Large intestine (tissue), 3 donors: ENCODE measurements around the gene COA1. TPM values are rescaled to one million over a fixed set of nuclear protein-coding genes. Genes with fewer than 3 reads are reported as not detected.
"Not testable (repeated sequence)": the region's sequence is repeated elsewhere in the genome, so short reads cannot be mapped to it uniquely, and the experiment has no call there.

Experiments used
- DNase-seq, 2 donors: peaks; one replicate each; pipeline versions ENCODE4 v3.0.0 to v3.0.0-alpha.2; 2013
- H3K27ac ChIP-seq: one replicate; pipeline ENCODE4 v1.5.1; 2013; ENCODE audit warnings: low read length
- H3K27me3 ChIP-seq: 2 replicates; pipeline ENCODE4 v1.6.1; 2013; ENCODE audit warnings: low read length; ENCODE audit not compliant: control insufficient read depth, insufficient read depth
- H3K36me3 ChIP-seq: 2 replicates; pipeline ENCODE4 v1.6.1; 2013; ENCODE audit warnings: low read length; ENCODE audit not compliant: control insufficient read depth, insufficient read depth
- H3K4me1 ChIP-seq: one replicate; pipeline ENCODE4 v1.6.1; 2013; ENCODE audit warnings: low read length; ENCODE audit not compliant: control insufficient read depth, insufficient read depth
- H3K4me3 ChIP-seq: one replicate; pipeline ENCODE4 v1.5.1; 2013; ENCODE audit warnings: low read length
- H3K9me3 ChIP-seq: one replicate; pipeline ENCODE4 v1.6.1; 2013; ENCODE audit warnings: mild to moderate bottlenecking, low read depth, low read length, moderate library complexity; ENCODE audit not compliant: control insufficient read depth
- WGBS: methylation state at CpG from one replicate; pipeline ENCODE4 v1.1.5; 2013; ENCODE audit warnings: low lambda C conversion rate; ENCODE audit not compliant: insufficient coverage; 5-methylcytosine and 5-hydroxymethylcytosine counted together
- polyA plus RNA-seq: library from polyadenylated mRNA; unstranded; fragments of 120-200 nt; gene quantifications from one replicate; pipeline ENCODE4 v1.2.1, GENCODE V29; 2013

Gene COA1
- polyA plus RNA-seq, 1 donor = 47.5 TPM

- no peaks in the 10 kb centered on the region for H3K36me3 ChIP-seq
- no peak overlapping the region for H3K27ac ChIP-seq
- no peaks in the 10 kb centered on the region for H3K9me3 ChIP-seq
- 100% methylated on average over 2 of the region's 5 CpGs for WGBS
- no peaks in the 10 kb centered on the region for H3K27me3 ChIP-seq
- no peak for DNase-seq
- H3K4me1 ChIP-seq = peaks cover 3% of the 10 kb centered on the region
- H3K4me3 ChIP-seq = no peak overlapping the region
These were observed 2.3 kb downstream of the COA1 start for GRCh38 chr7:43727003-43727402.

GRCh38 chr7:43726466-43726865, 2.9 kb downstream of the COA1 start:
- no peak overlapping the region for H3K4me3 ChIP-seq
- no peaks in the 10 kb centered on the region for H3K36me3 ChIP-seq
- no peaks in the 10 kb centered on the region for H3K9me3 ChIP-seq
- H3K4me1 ChIP-seq = peaks cover 3% of the 10 kb centered on the region
- H3K27ac ChIP-seq = no peak overlapping the region
- WGBS = 100% methylated on average over 1 of the region's 4 CpGs
- H3K27me3 ChIP-seq = no peaks in the 10 kb centered on the region
- DNase-seq = no peak

GRCh38 chr7:43725251-43725650, 4.1 kb downstream of the COA1 start:
- Histone ChIP-seq H3K27ac (no peak overlapping the region), H3K27me3 (no peaks in the 10 kb centered on the region), H3K9me3 (no peaks in the 10 kb centered on the region), H3K4me1 (peaks cover 3% of the 10 kb centered on the region), H3K4me3 (no peak overlapping the region), H3K36me3 (no peaks in the 10 kb centered on the region)
- WGBS = no CpG with 5 or more reads among the region's 3 CpGs
- no peak for DNase-seq

GRCh38 chr7:43723007-43723341, 6.3 kb downstream of the COA1 start:
- DNase-seq = no peak
- H3K27me3 ChIP-seq = no peaks in the 10 kb centered on the region
- H3K4me3 ChIP-seq = no peak overlapping the region
- no peaks in the 10 kb centered on the region for H3K36me3 ChIP-seq
- H3K27ac ChIP-seq = no peak overlapping the region
- no peaks in the 10 kb centered on the region for H3K9me3 ChIP-seq
- no peaks in the 10 kb centered on the region for H3K4me1 ChIP-seq

- Histone ChIP-seq H3K4me1 (no peaks in the 10 kb centered on the region), H3K27me3 (no peaks in the 10 kb centered on the region), H3K27ac (no peak overlapping the region), H3K9me3 (no peaks in the 10 kb centered on the region), H3K4me3 (no peak overlapping the region), H3K36me3 (no peaks in the 10 kb centered on the region)
- WGBS = 88% methylated on average over 1 of the region's 2 CpGs
- peak; percentile 17 to 26 for DNase-seq
These were observed 8.0 kb downstream of the COA1 start for GRCh38 chr7:43721193-43721806.

- H3K27me3 ChIP-seq = no peaks in the 10 kb centered on the region
- DNase-seq = no peak
- no peak overlapping the region for H3K4me3 ChIP-seq
- no peaks in the 10 kb centered on the region for H3K36me3 ChIP-seq
- no peaks in the 10 kb centered on the region for H3K4me1 ChIP-seq
- no peaks in the 10 kb centered on the region for H3K9me3 ChIP-seq
- WGBS = no CpG with 5 or more reads among the region's 2 CpGs
- no peak overlapping the region for H3K27ac ChIP-seq
These were observed 12.7 kb downstream of the COA1 start for GRCh38 chr7:43716598-43716997.

GRCh38 chr7:43715966-43716365, 13.4 kb downstream of the COA1 start:
- not testable (repeated sequence) for H3K4me1 ChIP-seq, H3K27me3 ChIP-seq, H3K9me3 ChIP-seq, H3K27ac ChIP-seq, H3K36me3 ChIP-seq, H3K4me3 ChIP-seq, DNase-seq
- WGBS = 100% methylated on average over 2 of the region's 2 CpGs

- no CpG with 5 or more reads among the region's 1 CpG for WGBS
- no peak overlapping the region for H3K4me3 ChIP-seq
- no peaks in the 10 kb centered on the region for H3K36me3 ChIP-seq
- H3K4me1 ChIP-seq = no peaks in the 10 kb centered on the region
- DNase-seq = no peak
- no peaks in the 10 kb centered on the region for H3K9me3 ChIP-seq
- H3K27me3 ChIP-seq = no peaks in the 10 kb centered on the region
- H3K27ac ChIP-seq = no peak overlapping the region
These were observed 17.8 kb downstream of the COA1 start for GRCh38 chr7:43711503-43711902.

GRCh38 chr7:43708055-43708454, 21.3 kb downstream of the COA1 start:
- H3K27ac ChIP-seq, H3K9me3 ChIP-seq, H3K4me1 ChIP-seq, H3K4me3 ChIP-seq, H3K27me3 ChIP-seq, DNase-seq: not testable (repeated sequence)
- 100% methylated on average over 2 of the region's 9 CpGs for WGBS
- H3K36me3 ChIP-seq = peaks cover 11% of the 10 kb centered on the region

GRCh38 chr7:43703573-43703972, 25.8 kb downstream of the COA1 start:
- Histone ChIP-seq H3K36me3 (peaks cover 11% of the 10 kb centered on the region), H3K27ac (no peak overlapping the region), H3K4me1 (no peaks in the 10 kb centered on the region), H3K4me3 (no peak overlapping the region), H3K27me3 (no peaks in the 10 kb centered on the region), H3K9me3 (peaks cover 2% of the 10 kb centered on the region)
- DNase-seq = no peak
- WGBS = 100% methylated on average over 1 of the region's 1 CpG

GRCh38 chr7:43702974-43703373, 26.3 kb downstream of the COA1 start:
- DNase-seq = no peak
- Histone ChIP-seq H3K4me1 (no peaks in the 10 kb centered on the region), H3K4me3 (no peak overlapping the region), H3K27me3 (no peaks in the 10 kb centered on the region), H3K9me3 (peaks cover 2% of the 10 kb centered on the region), H3K27ac (no peak overlapping the region), H3K36me3 (peaks cover 11% of the 10 kb centered on the region)
- no CpG with 5 or more reads among the region's 1 CpG for WGBS
